ENCODE measurements around the gene GRIP2. TPM values are rescaled to one million over a fixed set of nuclear protein-coding genes. Genes with fewer than 3 reads are reported as not detected.

GRIP2 gene
- total and polyA plus RNA-seq, 2 of the 4 experiments (the other 2 are of a cell fraction), result 0.05 TPM; not detected in 1

GRCh38 chr3:14466179-14466903, 73.8 kb downstream of the GRIP2 start (continued):
- no peak for TF ChIP-seq FOS (IDR thresholded peaks at IDR 0.05; ENCODE audit: low read depth, low read length)

- CTCF ChIA-PET, result no interaction called here
- H4K8ac ChIP-seq (ENCODE audit: low read depth in 2 of 2, low read length in 2 of 2), result no peak overlapping the region
- no CpG with 5 or more reads among the region's 3 CpGs for WGBS, 2 experiments (ENCODE audit: extremely low coverage in 2 of 2, insufficient read length in 1 of 2)
- H2AK5ac ChIP-seq (ENCODE audit: low read depth, low read length), result no peak overlapping the region
- H3K27ac ChIP-seq (ENCODE audit: insufficient read depth, low read length), result no peak overlapping the region
- no peak overlapping the region for H3K14ac ChIP-seq (replicated peaks; ENCODE audit: low read depth, low read length)
- H4K91ac ChIP-seq (ENCODE audit: insufficient read depth, low read depth, low read length), result no peak overlapping the region
- no peak for DNase-seq
- intact Hi-C loops (cut with micrococcal nuclease) (loop anchor here (5.0 kb wide), 1 partner anchor 338 kb away; the partner anchor contains the start of gene TMEM43), dilution Hi-C loops (cut with HindIII; ENCODE audit: low sequenced_read_pairs, unreplicated experiment) (no loop called here), in situ Hi-C loops (cut with MboI; ENCODE audit: low sequenced_read_pairs) (loop anchor here (10.0 kb wide), 1 partner anchor 571 kb away; no protein-coding TSS in a partner anchor)
- H3K23ac ChIP-seq (ENCODE audit: low read depth, low read length), result no peak overlapping the region
- H2BK20ac ChIP-seq (ENCODE audit: low read depth, low read length), result no peak overlapping the region
- H4K20me1 ChIP-seq (ENCODE audit: insufficient read depth, low read length), result no peaks in the 10 kb centered on the region
- H3K79me1 ChIP-seq (ENCODE audit: low read depth in 1 of 2, low read length in 2 of 2), result peaks cover 6 to 7% of the 10 kb centered on the region in 2 experiments; a peak in 2 of 4 replicates
- no peak overlapping the region for H2BK15ac ChIP-seq (ENCODE audit: low read depth, low read length)
- no peak overlapping the region for H2AFZ ChIP-seq (replicated peaks; ENCODE audit: low read length, poor library complexity)
- no peak overlapping the region for H2BK5ac ChIP-seq (ENCODE audit: low read depth, low read length, poor library complexity, severe bottlenecking)
- H3K4ac ChIP-seq (ENCODE audit: low read depth, low read length), result no peak overlapping the region
- H2AK9ac ChIP-seq (replicated peaks; ENCODE audit: low read depth, low read length, poor library complexity), result no peak overlapping the region
- peaks cover 9% of the 10 kb centered on the region for H3K9me1 ChIP-seq (ENCODE audit: insufficient read depth, low read length)
- H3K18ac ChIP-seq (ENCODE audit: low read depth, low read length), result no peak overlapping the region
- BruUV-seq (replicated peaks), result no TSS peak
- H3K56ac ChIP-seq (ENCODE audit: extremely low read depth, insufficient read depth, low read length), result no peak overlapping the region
- H3K4me3 ChIP-seq (ENCODE audit: insufficient read depth, low read depth, low read length), result no peak overlapping the region
- POLR2A ChIA-PET (ENCODE audit: unreplicated experiment), result no interaction called here
- H2BK120ac ChIP-seq (ENCODE audit: low read depth, low read length), result no peak overlapping the region
- peaks cover 63% of the 10 kb centered on the region for H3K36me3 ChIP-seq (ENCODE audit: control insufficient read depth, insufficient read depth, low read length)
- H3K4me2 ChIP-seq (ENCODE audit: low read depth, low read length), result no peak overlapping the region
- no peaks in the 10 kb centered on the region for H3K9me3 ChIP-seq (ENCODE audit: control insufficient read depth, insufficient read depth, low read length)
- H3K9ac ChIP-seq (ENCODE audit: low read depth, low read length), result no peak overlapping the region
- ATAC-seq (ENCODE audit: low read depth), result no peak
- H3K27me3 ChIP-seq (ENCODE audit: control insufficient read depth, insufficient read depth, low read length), result no peaks in the 10 kb centered on the region
- peaks cover 9% of the 10 kb centered on the region; the same call in 1 of the 2 replicates for H3K4me1 ChIP-seq (ENCODE audit: control insufficient read depth, insufficient read depth, low read length)
- H4K5ac ChIP-seq (ENCODE audit: low read depth, low read length), result no peak overlapping the region
- no peak for TF ChIP-seq FOS (IDR thresholded peaks at IDR 0.05; ENCODE audit: low read depth, low read length)
- TF ChIP-seq ELK1 (IDR thresholded peaks at IDR 0.05; ENCODE audit: borderline replicate concordance, low read depth, low read length), result no peak
- no peak for TF ChIP-seq RCOR1 (IDR thresholded peaks at IDR 0.05; ENCODE audit: insufficient replicate concordance, low read length)
- TF ChIP-seq RAD21 (IDR thresholded peaks at IDR 0.05; ENCODE audit: low read length), result no peak
- no peak for TF ChIP-seq NFE2L2 (IDR thresholded peaks at IDR 0.05; ENCODE audit: low read depth, low read length)
- no peak for TF ChIP-seq CTCF (conservative IDR thresholded peaks at IDR 0.05; ENCODE audit: low read depth, low read length)
- no peak for TF ChIP-seq POLR2A (IDR thresholded peaks at IDR 0.05; ENCODE audit: low read depth, low read length)
- no peak for TF ChIP-seq BHLHE40 (IDR thresholded peaks at IDR 0.05; ENCODE audit: low read depth, low read length)
- no peak for TF ChIP-seq CEBPB (IDR thresholded peaks at IDR 0.05; ENCODE audit: low read depth, low read length)
- TF ChIP-seq MAZ (IDR thresholded peaks at IDR 0.05; ENCODE audit: borderline replicate concordance, low read depth, low read length), result no peak
- no peak for TF ChIP-seq MAFK (IDR thresholded peaks at IDR 0.05; ENCODE audit: low read depth, low read length)
- TF ChIP-seq USF2 (IDR thresholded peaks at IDR 0.05; ENCODE audit: low read depth, low read length), result no peak
- TF ChIP-seq MXI1 (IDR thresholded peaks at IDR 0.05; ENCODE audit: borderline replicate concordance, low read depth, low read length), result no peak
Observed at GRCh38 chr3:14465425-14465824, 74.7 kb downstream of the GRIP2 start.

Measured in IMR-90 (cell line).